ENCODE results near the gene ZNF304.

ZNF304 gene

GRCh38 chr19:57350877-57351805 is at the start of gene ZNF304:
Gene ZNF304 (plus strand): TSS chr19:57351271. CDS start chr19:57351665, 394 bp downstream.
- DNase-seq = peak; percentile 91 to 93

GRCh38 chr19:57302020-57302465 is 49.0 kb upstream of the ZNF304 start:
- DNase-seq = no peak

- DNase-seq = no peak
These were observed 48.2 kb upstream of the ZNF304 start for GRCh38 chr19:57302727-57303401.

- DNase-seq = no peak
These were observed 46.0 kb upstream of the ZNF304 start for GRCh38 chr19:57305056-57305455.

GRCh38 chr19:57308514-57308913 is 42.6 kb upstream of the ZNF304 start:
- no peak for DNase-seq

GRCh38 chr19:57310792-57311191 is 40.3 kb upstream of the ZNF304 start:
- DNase-seq = no peak

- DNase-seq = no peak
These were observed 36.9 kb upstream of the ZNF304 start for GRCh38 chr19:57314146-57314545.

- no peak for DNase-seq
These were observed 33.6 kb upstream of the ZNF304 start for GRCh38 chr19:57317503-57317902.

GRCh38 chr19:57319869-57320179 is 31.2 kb upstream of the ZNF304 start:
- DNase-seq = no peak

- DNase-seq = peak; percentile 94 to 95
These were observed 30.6 kb upstream of the ZNF304 start, which contains the start of gene ZNF543 for GRCh38 chr19:57320180-57321084. Gene ZNF543 (plus strand): TSS chr19:57320472. CDS start chr19:57320854, 382 bp downstream.

GRCh38 chr19:57321116-57321515 is 30.0 kb upstream of the ZNF304 start:
- DNase-seq = no peak

GRCh38 chr19:57321751-57322150 is 29.3 kb upstream of the ZNF304 start:
- no peak for DNase-seq

GRCh38 chr19:57324992-57325391 is 26.1 kb upstream of the ZNF304 start:
- no peak for DNase-seq

- no peak for DNase-seq
These were observed 23.1 kb upstream of the ZNF304 start for GRCh38 chr19:57327993-57328392.

GRCh38 chr19:57334191-57334590 is 16.9 kb upstream of the ZNF304 start:
- no peak for DNase-seq

GRCh38 chr19:57338877-57339276 is 12.2 kb upstream of the ZNF304 start:
- no peak for DNase-seq

GRCh38 chr19:57342582-57342981 is 8.5 kb upstream of the ZNF304 start:
- no peak for DNase-seq

- DNase-seq = no peak
These were observed 2.9 kb upstream of the ZNF304 start for GRCh38 chr19:57348136-57348535.

GRCh38 chr19:57351867-57352266 is 796 bp downstream of the ZNF304 start:
- no peak for DNase-seq

GRCh38 chr19:57355916-57356315 is 4.8 kb downstream of the ZNF304 start:
- DNase-seq = no peak

GRCh38 chr19:57357406-57357805 is 6.3 kb downstream of the ZNF304 start:
- no peak for DNase-seq

- no peak for DNase-seq
These were observed 8.2 kb downstream of the ZNF304 start for GRCh38 chr19:57359300-57359699.

GRCh38 chr19:57362419-57362818 is 11.3 kb downstream of the ZNF304 start:
- DNase-seq = no peak
